Measurements from ENCODE around the gene NQO2. TPM values are rescaled to one million over a fixed set of nuclear protein-coding genes. Genes with fewer than 3 reads are reported as not detected.

The NQO2 gene
- total and polyA plus RNA-seq, 2 of the 13 experiments (the other 11 are each of a cell fraction or from before 2014, with no cell fraction given): 32.2 to 56.5 TPM

DNA sequence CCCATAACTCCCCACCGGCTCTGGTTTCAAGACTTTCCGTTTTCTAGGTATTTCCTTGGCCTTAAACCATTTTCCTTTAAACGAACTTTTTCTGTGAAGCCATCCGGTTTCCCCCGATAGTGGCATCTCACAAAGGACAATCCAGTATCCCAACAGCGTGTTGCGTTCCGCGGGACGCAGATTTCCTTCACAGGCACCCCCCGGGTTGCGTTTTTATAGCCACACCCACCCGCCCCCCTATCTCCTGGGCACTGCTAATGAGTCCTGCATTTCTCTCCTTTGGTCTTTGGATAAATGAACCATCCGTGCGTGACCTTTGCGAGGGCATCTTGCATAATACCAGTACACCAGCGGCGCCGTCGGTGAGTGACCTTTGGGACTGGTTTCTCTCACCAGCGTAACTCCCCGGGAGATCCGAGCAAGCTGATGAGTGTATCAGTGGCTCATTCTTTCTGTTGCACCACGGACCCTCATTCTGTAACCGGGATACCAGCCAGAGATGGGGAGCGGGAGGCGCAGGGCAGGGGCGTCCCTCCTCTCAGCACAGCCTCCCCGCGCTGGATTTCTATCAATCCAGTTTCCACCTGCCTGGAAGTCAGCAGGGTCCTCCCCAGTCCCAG lies 586 bp upstream of the NQO2 start (continued):
- TF ChIP-seq, protein P1, sequence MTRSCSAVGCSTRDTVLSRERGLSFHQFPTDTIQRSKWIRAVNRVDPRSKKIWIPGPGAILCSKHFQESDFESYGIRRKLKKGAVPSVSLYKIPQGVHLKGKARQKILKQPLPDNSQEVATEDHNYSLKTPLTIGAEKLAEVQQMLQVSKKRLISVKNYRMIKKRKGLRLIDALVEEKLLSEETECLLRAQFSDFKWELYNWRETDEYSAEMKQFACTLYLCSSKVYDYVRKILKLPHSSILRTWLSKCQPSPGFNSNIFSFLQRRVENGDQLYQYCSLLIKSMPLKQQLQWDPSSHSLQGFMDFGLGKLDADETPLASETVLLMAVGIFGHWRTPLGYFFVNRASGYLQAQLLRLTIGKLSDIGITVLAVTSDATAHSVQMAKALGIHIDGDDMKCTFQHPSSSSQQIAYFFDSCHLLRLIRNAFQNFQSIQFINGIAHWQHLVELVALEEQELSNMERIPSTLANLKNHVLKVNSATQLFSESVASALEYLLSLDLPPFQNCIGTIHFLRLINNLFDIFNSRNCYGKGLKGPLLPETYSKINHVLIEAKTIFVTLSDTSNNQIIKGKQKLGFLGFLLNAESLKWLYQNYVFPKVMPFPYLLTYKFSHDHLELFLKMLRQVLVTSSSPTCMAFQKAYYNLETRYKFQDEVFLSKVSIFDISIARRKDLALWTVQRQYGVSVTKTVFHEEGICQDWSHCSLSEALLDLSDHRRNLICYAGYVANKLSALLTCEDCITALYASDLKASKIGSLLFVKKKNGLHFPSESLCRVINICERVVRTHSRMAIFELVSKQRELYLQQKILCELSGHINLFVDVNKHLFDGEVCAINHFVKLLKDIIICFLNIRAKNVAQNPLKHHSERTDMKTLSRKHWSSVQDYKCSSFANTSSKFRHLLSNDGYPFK (CRISPR knock-in tag; IDR thresholded peaks at IDR 0.05; ENCODE audit: borderline replicate concordance): no peak
- TF ChIP-seq ZNF629 (CRISPR knock-in tag; conservative IDR thresholded peaks at IDR 0.05): peak; percentile 53
- TF ChIP-seq, protein P2, sequence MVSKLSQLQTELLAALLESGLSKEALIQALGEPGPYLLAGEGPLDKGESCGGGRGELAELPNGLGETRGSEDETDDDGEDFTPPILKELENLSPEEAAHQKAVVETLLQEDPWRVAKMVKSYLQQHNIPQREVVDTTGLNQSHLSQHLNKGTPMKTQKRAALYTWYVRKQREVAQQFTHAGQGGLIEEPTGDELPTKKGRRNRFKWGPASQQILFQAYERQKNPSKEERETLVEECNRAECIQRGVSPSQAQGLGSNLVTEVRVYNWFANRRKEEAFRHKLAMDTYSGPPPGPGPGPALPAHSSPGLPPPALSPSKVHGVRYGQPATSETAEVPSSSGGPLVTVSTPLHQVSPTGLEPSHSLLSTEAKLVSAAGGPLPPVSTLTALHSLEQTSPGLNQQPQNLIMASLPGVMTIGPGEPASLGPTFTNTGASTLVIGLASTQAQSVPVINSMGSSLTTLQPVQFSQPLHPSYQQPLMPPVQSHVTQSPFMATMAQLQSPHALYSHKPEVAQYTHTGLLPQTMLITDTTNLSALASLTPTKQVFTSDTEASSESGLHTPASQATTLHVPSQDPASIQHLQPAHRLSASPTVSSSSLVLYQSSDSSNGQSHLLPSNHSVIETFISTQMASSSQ (IDR thresholded peaks at IDR 0.05; ENCODE audit: low read depth): no peak
- TF ChIP-seq, protein P2 (CRISPR knock-in tag; IDR thresholded peaks at IDR 0.05; ENCODE audit: borderline replicate concordance): peak; percentile 72; the same call in 1 of the 2 replicates
- TF ChIP-seq, protein P3, sequence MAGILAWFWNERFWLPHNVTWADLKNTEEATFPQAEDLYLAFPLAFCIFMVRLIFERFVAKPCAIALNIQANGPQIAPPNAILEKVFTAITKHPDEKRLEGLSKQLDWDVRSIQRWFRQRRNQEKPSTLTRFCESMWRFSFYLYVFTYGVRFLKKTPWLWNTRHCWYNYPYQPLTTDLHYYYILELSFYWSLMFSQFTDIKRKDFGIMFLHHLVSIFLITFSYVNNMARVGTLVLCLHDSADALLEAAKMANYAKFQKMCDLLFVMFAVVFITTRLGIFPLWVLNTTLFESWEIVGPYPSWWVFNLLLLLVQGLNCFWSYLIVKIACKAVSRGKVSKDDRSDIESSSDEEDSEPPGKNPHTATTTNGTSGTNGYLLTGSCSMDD (CRISPR knock-in tag; IDR thresholded peaks at IDR 0.05): no peak
- TF ChIP-seq KDM1A (CRISPR knock-in tag; IDR thresholded peaks at IDR 0.05): peak; percentile 79
- 0 out of 2 replicates have a peak, but pooled peaks have one; percentile 51 for TF ChIP-seq ZNF446 (CRISPR knock-in tag; IDR thresholded peaks at IDR 0.05)
- no peak; the same call in 1 of the 2 replicates for TF ChIP-seq ZNF431 (CRISPR knock-in tag; IDR thresholded peaks at IDR 0.05; ENCODE audit: borderline replicate concordance, low read depth)
- TF ChIP-seq, protein P4, sequence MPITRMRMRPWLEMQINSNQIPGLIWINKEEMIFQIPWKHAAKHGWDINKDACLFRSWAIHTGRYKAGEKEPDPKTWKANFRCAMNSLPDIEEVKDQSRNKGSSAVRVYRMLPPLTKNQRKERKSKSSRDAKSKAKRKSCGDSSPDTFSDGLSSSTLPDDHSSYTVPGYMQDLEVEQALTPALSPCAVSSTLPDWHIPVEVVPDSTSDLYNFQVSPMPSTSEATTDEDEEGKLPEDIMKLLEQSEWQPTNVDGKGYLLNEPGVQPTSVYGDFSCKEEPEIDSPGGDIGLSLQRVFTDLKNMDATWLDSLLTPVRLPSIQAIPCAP (CRISPR knock-in tag; IDR thresholded peaks at IDR 0.05; ENCODE audit: low read depth): 0 out of 2 replicates have a peak, but pooled peaks have one; percentile 44
- no peak for TF ChIP-seq NFIC (IDR thresholded peaks at IDR 0.05; ENCODE audit: low read length)
- TF ChIP-seq SALL2 (CRISPR knock-in tag; IDR thresholded peaks at IDR 0.05): peak; percentile 82; the same call in 1 of the 2 replicates
- peak; percentile 41; the same call in 1 of the 2 replicates for TF ChIP-seq ZNF331 (CRISPR knock-in tag; IDR thresholded peaks at IDR 0.05)
- TF ChIP-seq, protein P5, sequence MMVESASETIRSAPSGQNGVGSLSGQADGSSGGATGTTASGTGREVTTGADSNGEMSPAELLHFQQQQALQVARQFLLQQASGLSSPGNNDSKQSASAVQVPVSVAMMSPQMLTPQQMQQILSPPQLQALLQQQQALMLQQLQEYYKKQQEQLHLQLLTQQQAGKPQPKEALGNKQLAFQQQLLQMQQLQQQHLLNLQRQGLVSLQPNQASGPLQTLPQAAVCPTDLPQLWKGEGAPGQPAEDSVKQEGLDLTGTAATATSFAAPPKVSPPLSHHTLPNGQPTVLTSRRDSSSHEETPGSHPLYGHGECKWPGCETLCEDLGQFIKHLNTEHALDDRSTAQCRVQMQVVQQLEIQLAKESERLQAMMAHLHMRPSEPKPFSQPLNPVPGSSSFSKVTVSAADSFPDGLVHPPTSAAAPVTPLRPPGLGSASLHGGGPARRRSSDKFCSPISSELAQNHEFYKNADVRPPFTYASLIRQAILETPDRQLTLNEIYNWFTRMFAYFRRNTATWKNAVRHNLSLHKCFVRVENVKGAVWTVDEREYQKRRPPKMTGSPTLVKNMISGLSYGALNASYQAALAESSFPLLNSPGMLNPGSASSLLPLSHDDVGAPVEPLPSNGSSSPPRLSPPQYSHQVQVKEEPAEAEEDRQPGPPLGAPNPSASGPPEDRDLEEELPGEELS (CRISPR knock-in tag; IDR thresholded peaks at IDR 0.05): peak; percentile 81
- TF ChIP-seq SIN3B (IDR thresholded peaks at IDR 0.05; ENCODE audit: low read length): no peak
- peak; percentile 82 for TF ChIP-seq HOXA5 (CRISPR knock-in tag; IDR thresholded peaks at IDR 0.05)
- TF ChIP-seq IKZF1 (IDR thresholded peaks at IDR 0.05): no peak
- TF ChIP-seq ZNF878 (CRISPR knock-in tag; IDR thresholded peaks at IDR 0.05): 0 out of 2 replicates have a peak, but pooled peaks have one; percentile 81
- peak; percentile 92 for TF ChIP-seq SALL1 (CRISPR knock-in tag; IDR thresholded peaks at IDR 0.05)
